Esophagus squamous epithelium (tissue), 5 donors: ENCODE data around the gene RBPMS2. TPM values are rescaled to one million over a fixed set of nuclear protein-coding genes. Genes with fewer than 3 reads are reported as not detected.
A peak's percentile ranks its signal among the peaks of the same experiment; 100 is the strongest.

Source experiments
- DNase-seq: peaks from one replicate; lab custom pipeline; 2025; lab: John Stamatoyannopoulos, UW
- H3K27ac ChIP-seq, 4 donors: fragments of 200-600 bp; sonication (generic); one replicate each; pipeline ENCODE4 v1.5.1; 2016 to 2019; ENCODE audit warnings: mild to moderate bottlenecking in 1 of 4
- H3K27me3 ChIP-seq, 4 donors: fragments of 200-600 bp; sonication (generic); 1 replicate in 3 of 4; 2 replicates in 1 of 4; pipeline versions ENCODE4 v1.5.1 to v1.6.0; 2017 to 2021; ENCODE audit warnings: antibody characterized with exemption in 1 of 4
- H3K36me3 ChIP-seq, 3 donors: fragments of 200-600 bp; sonication (generic); one replicate each; pipeline ENCODE4 v1.5.1; 2016 to 2019
- H3K4me1 ChIP-seq, 3 donors: fragments of 200-600 bp; sonication (generic); one replicate each; pipeline ENCODE4 v1.5.1; 2017 to 2019
- H3K4me3 ChIP-seq, 4 donors: fragments of 200-600 bp; sonication (generic); 1 replicate in 3 of 4; 2 replicates in 1 of 4; pipeline ENCODE4 v1.5.1; 2016 to 2019; ENCODE audit warnings: mild to moderate bottlenecking in 2 of 4, moderate library complexity in 1 of 4
- H3K9me3 ChIP-seq, 3 donors: fragments of 200-600 bp; sonication (generic); one replicate each; pipeline ENCODE4 v1.5.1; 2016 to 2019
- CTCF ChIP-seq, 6 experiments: fragments of 450-650 bp in 4 of 6; fragments of 200-600 bp in 2 of 6; sonication (generic) in 2 of 6; IDR thresholded peaks; one replicate each; pipeline ENCODE4 v1.5.1; 2016 to 2019; ENCODE audit warnings: antibody characterized with exemption in 6 of 6, mild to moderate bottlenecking in 4 of 6, moderate library complexity in 4 of 6
- POLR2A ChIP-seq, 4 donors: fragments of 450-650 bp; IDR thresholded peaks; one replicate each; pipeline ENCODE4 v1.6.1; 2017; ENCODE audit warnings: antibody characterized with exemption in 4 of 4, mild to moderate bottlenecking in 4 of 4, moderate library complexity in 3 of 4
- WGBS, 2 donors: methylation state at CpG; one replicate each; pipeline ENCODE4 v1.1.5; 2018; 5-methylcytosine and 5-hydroxymethylcytosine counted together
- intact Hi-C: fragments of 100-400 bp; cut with DNase I; formaldehyde crosslinking; loops from one replicate; pipeline ENCODE4 v1.15.0; 2022
- total RNA-seq, 4 donors: library from RNA; depleted of rRNA; stranded (reverse); fragments of >200 nt; gene quantifications; one replicate each; pipeline ENCODE4 v1.1.0, GENCODE V29; 2016
- donor health status: DM: yes; HTN: yes; CAD: no.

Gene RBPMS2
- total RNA-seq, 4 donors from 2014 or later, result 0.75 to 5.0 (median 1.3) TPM; not detected in 1

DNA sequence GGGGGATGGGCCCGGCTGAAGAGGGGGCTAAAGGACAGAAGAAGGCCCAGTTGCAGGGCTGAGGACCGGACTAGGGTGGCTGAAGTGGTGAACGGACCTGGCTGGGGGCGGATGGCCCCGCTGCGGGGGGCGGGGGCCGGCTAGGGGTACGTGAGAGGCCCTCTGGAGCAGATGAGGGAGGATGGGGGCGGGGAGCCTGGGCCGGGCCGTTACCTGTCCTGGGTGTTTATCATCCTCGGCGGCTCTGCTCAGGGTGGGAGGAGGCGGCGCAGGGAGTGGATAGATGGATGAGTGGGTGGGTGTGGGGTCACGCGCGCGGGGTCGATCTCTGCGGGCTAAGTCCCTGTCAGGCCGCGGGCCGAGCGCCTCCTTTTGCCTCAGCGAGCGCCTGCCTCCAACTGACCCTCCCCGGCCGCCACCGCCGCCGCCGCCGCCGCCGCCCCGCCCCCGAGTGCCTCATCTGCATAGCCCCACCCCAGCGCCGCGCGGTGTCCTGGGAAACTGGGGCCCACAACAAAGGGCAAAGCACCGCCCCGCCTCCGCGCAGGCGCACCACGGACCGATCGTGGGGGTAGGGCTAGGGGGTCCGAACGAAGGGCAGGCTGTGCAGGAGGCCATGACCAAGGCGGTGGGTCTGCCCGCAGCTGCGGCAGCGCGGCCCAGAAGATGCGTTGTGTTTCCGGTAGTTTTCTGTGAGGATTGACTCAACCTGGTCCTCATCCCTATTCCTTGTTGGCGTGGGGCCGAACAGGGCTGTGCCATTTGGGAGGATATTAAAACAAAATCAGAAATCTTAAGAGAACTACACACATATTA is 72.4 kb downstream of the RBPMS2 start:
- Histone ChIP-seq H3K4me1 (peaks cover 35 to 55% (median 47%) of the 10 kb centered on the region in 3 donors), H3K27ac (peak overlapping the region; percentile 91 to 96 (median 94)), H3K27me3 (no peaks in the 10 kb centered on the region), H3K4me3 (peak overlapping the region; percentile 86 to 98 (median 92)), H3K9me3 (no peaks in the 10 kb centered on the region), H3K36me3 (no peaks in the 10 kb centered on the region)
- WGBS, 2 donors, result 0 to 1% methylated on average over 10 to 16 of the region's 62 CpGs
- TF ChIP-seq CTCF (IDR thresholded peaks at IDR 0.05) (peak in 1 of 6 experiments; percentile 15), POLR2A (IDR thresholded peaks at IDR 0.05) (peak in 3 of 4 donors; percentile 59 to 68 (median 62))
- peak; percentile 84 for DNase-seq
- intact Hi-C loops, result no loop called here

- H3K27ac ChIP-seq, result peak overlapping the region; percentile 91 to 96 (median 94)
- H3K4me1 ChIP-seq, result peaks cover 46 to 69% (median 53%) of the 10 kb centered on the region in 3 donors
- 16 to 18% methylated on average over 5 of the region's 5 CpGs for whole genome bisulfite sequencing, 2 donors
- H3K9me3 ChIP-seq, result no peaks in the 10 kb centered on the region
- intact Hi-C loops, result no loop called here
- H3K36me3 ChIP-seq, result no peaks in the 10 kb centered on the region
- H3K27me3 ChIP-seq, result no peaks in the 10 kb centered on the region
- peak overlapping the region; percentile 86 to 98 (median 92) for H3K4me3 ChIP-seq
- no peak for DNase-seq
- TF ChIP-seq POLR2A (IDR thresholded peaks at IDR 0.05), result no peak
- no peak for TF ChIP-seq CTCF (IDR thresholded peaks at IDR 0.05)
These were observed 73.8 kb downstream of the RBPMS2 start for GRCh38 chr15:64701482-64702184.

DNA sequence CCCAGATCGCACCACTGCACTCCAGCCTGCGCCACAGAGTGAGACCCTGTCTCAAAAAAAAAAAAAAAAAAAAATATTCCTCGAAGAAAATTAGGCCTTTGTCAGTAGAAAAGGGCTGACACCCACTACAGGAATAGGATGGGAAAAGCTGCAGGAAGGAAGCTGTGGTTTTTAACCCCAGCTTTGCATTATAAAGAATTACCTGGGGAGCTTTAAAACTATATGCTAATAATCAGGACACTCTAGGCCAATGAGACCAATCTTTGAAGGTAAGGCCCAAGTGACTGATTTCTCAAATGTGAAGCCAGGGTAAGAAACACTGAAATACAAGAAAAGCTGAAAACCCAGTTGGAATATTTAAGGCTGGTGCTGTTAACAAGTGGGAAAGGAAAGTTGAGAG is 74.3 kb downstream of the RBPMS2 start:
- intact Hi-C loops, result no loop called here
- H3K4me1 ChIP-seq, result peaks cover 51 to 75% (median 55%) of the 10 kb centered on the region in 3 donors

GRCh38 chr15:64699751-64700388 is 75.5 kb downstream of the RBPMS2 start:
- intact Hi-C loops, result no loop called here
- Histone ChIP-seq H3K27ac (peak overlapping the region; percentile 61 to 94 (median 90)), H3K27me3 (no peaks in the 10 kb centered on the region), H3K4me1 (peaks cover 51 to 87% (median 59%) of the 10 kb centered on the region in 3 donors), H3K4me3 (peak overlapping the region in 3 of 4 donors; percentile 6 to 47 (median 18)), H3K36me3 (peaks cover 0 to 9% (median 0%) of the 10 kb centered on the region in 3 donors), H3K9me3 (no peaks in the 10 kb centered on the region)
- WGBS, 2 donors, result 16 to 23% methylated on average over 7 of the region's 7 CpGs
- TF ChIP-seq CTCF (IDR thresholded peaks at IDR 0.05), result no peak
- no peak for TF ChIP-seq POLR2A (IDR thresholded peaks at IDR 0.05)
- no peak for DNase-seq

More for the DNA sequence above, 74.3 kb downstream of the RBPMS2 start:
- WGBS, 2 donors, result 38 to 58% methylated on average over 3 of the region's 3 CpGs
- Histone ChIP-seq H3K27me3 (no peaks in the 10 kb centered on the region), H3K9me3 (no peaks in the 10 kb centered on the region), H3K27ac (peak overlapping the region in 3 of 4 donors; percentile 61 to 94 (median 93)), H3K36me3 (no peaks in the 10 kb centered on the region), H3K4me3 (peak overlapping the region in 3 of 4 donors; percentile 86 to 98 (median 92))
- no peak for DNase-seq
- TF ChIP-seq POLR2A (IDR thresholded peaks at IDR 0.05) (no peak), CTCF (IDR thresholded peaks at IDR 0.05) (no peak)
